ENCODE measurements around the gene HINT3. TPM values are rescaled to one million over a fixed set of nuclear protein-coding genes. Genes with fewer than 3 reads are reported as not detected.

HINT3 gene
- total RNA-seq, 1 experiment from 2014 or later = 12.7 TPM

GRCh38 chr6:125968493-125968892, 11.9 kb downstream of the HINT3 start:
- RAD21 ChIA-PET (ENCODE audit: low non-redundant PET in 1 of 2, low total read pairs in 2 of 2, uncharacterized antibody in 2 of 2, unreplicated experiment in 2 of 2) = no interaction called here
- Histone ChIP-seq H3K27ac (ENCODE audit: low read depth, low read length) (no peak overlapping the region), H3K4me3 (replicated peaks in 1 of 2; ENCODE audit: low read depth in 1 of 2, low read length in 2 of 2) (no peak overlapping the region), H3K9me2 (ENCODE audit: insufficient read depth) (no peaks in the 10 kb centered on the region), H3K79me2 (ENCODE audit: insufficient read depth, low read length) (no peaks in the 10 kb centered on the region), H4K20me1 (ENCODE audit: insufficient read depth) (no peaks in the 10 kb centered on the region), H3K4me1 (ENCODE audit: control insufficient read depth in 1 of 2, insufficient read depth in 2 of 2, low read length in 2 of 2) (no peaks in the 10 kb centered on the region), H3K27me3 (ENCODE audit: insufficient read depth, low read length) (no peaks in the 10 kb centered on the region), H2AFZ (ENCODE audit: low read depth, low read length, poor library complexity, severe bottlenecking) (no peak overlapping the region), H3K36me3 (ENCODE audit: control insufficient read depth in 1 of 2, insufficient read depth in 2 of 2, low read length in 2 of 2) (no peaks in the 10 kb centered on the region), H3K9me3 (ENCODE audit: control insufficient read depth in 1 of 2, insufficient read depth in 1 of 2, low read depth in 1 of 2, low read length in 2 of 2) (no peaks in the 10 kb centered on the region), H3K9ac (ENCODE audit: low read length) (no peak overlapping the region), H3K4me2 (ENCODE audit: low read length) (no peak overlapping the region)
- CTCF ChIA-PET = no interaction called here
- DNase-seq (ENCODE audit: low read depth, low spot score) (no peak), ATAC-seq (no peak)
- POLR2A ChIA-PET = no interaction called here
- no TSS peak for BruUV-seq (replicated peaks)
- intact Hi-C loops (cut with micrococcal nuclease) = no loop called here
- TF ChIP-seq ZNF274 (IDR thresholded peaks at IDR 0.05; ENCODE audit: low read depth, low read length) (no peak), RAD21 (IDR thresholded peaks at IDR 0.05; ENCODE audit: low read depth) (no peak), CBX3 (IDR thresholded peaks at IDR 0.05; ENCODE audit: low read depth) (no peak), EZH2phosphoT487 (IDR thresholded peaks at IDR 0.05; ENCODE audit: borderline replicate concordance) (no peak), SRF (IDR thresholded peaks at IDR 0.05; ENCODE audit: low read depth) (no peak), EZH2 (IDR thresholded peaks at IDR 0.05) (no peak), YY1 (IDR thresholded peaks at IDR 0.05; ENCODE audit: extremely low read depth, insufficient replicate concordance, low read depth, low read length) (no peak)

DNA sequence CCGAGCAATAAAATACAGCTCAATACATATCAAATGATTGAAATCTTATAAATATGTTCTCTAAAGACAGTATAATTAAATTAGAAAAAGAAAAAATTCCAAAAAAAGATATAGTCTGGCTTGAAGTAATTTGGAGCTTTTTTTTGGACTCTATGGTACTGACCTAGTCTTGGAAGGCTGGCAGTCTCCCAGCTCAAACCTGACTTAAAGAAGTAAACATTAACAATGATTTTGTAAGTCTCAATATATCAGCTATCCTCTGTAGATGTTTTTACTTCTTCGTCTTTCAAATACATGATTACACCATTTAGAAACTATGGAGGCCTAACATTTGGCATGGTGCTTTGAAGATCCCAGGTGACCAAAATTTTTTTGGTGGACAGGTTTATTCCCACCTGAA, 14.2 kb downstream of the HINT3 start:
- CTCF ChIA-PET = interaction anchor here (0.7 to 1.3 kb wide), 3 partner anchors 14 to 936 kb away, joined by 3 to 6 read pairs (median 4); partner anchors contain the start of genes HINT3 and NCOA7
- Histone ChIP-seq H3K36me3 (ENCODE audit: control insufficient read depth in 1 of 2, insufficient read depth in 2 of 2, low read length in 2 of 2) (no peaks in the 10 kb centered on the region; a peak in 2 of 4 replicates), H3K27ac (ENCODE audit: low read depth, low read length) (no peak overlapping the region), H2AFZ (ENCODE audit: low read depth, low read length, poor library complexity, severe bottlenecking) (no peak overlapping the region), H3K4me3 (replicated peaks in 1 of 2; ENCODE audit: low read depth in 1 of 2, low read length in 2 of 2) (no peak overlapping the region), H3K9me2 (ENCODE audit: insufficient read depth) (no peaks in the 10 kb centered on the region), H3K27me3 (ENCODE audit: insufficient read depth, low read length) (no peaks in the 10 kb centered on the region), H3K4me1 (ENCODE audit: control insufficient read depth in 1 of 2, insufficient read depth in 2 of 2, low read length in 2 of 2) (no peaks in the 10 kb centered on the region), H3K79me2 (ENCODE audit: insufficient read depth, low read length) (no peaks in the 10 kb centered on the region), H3K9me3 (ENCODE audit: control insufficient read depth in 1 of 2, insufficient read depth in 1 of 2, low read depth in 1 of 2, low read length in 2 of 2) (no peaks in the 10 kb centered on the region), H3K4me2 (ENCODE audit: low read length) (no peak overlapping the region), H3K9ac (ENCODE audit: low read length) (no peak overlapping the region), H4K20me1 (ENCODE audit: insufficient read depth) (no peaks in the 10 kb centered on the region)
- no TSS peak for BruUV-seq (replicated peaks)
- RAD21 ChIA-PET (ENCODE audit: low non-redundant PET in 1 of 2, low total read pairs in 2 of 2, uncharacterized antibody in 2 of 2, unreplicated experiment in 2 of 2) = no interaction called here
- intact Hi-C loops (cut with micrococcal nuclease) = no loop called here
- POLR2A ChIA-PET = interaction anchor here (1.1 kb wide), 1 partner anchor 15 kb away, joined by 3 read pairs; the partner anchor contains the start of gene TRMT11
- no peak for DNase-seq (ENCODE audit: low read depth, low spot score)
- ATAC-seq = no peak
- TF ChIP-seq RAD21 (IDR thresholded peaks at IDR 0.05; ENCODE audit: low read depth) = no peak
- TF ChIP-seq ZFX (IDR thresholded peaks at IDR 0.05) = no peak
- TF ChIP-seq POLR2A (IDR thresholded peaks at IDR 0.05; ENCODE audit: borderline replicate concordance, extremely low read depth, insufficient read depth, insufficient read length) = no peak
- TF ChIP-seq TCF7L2 (IDR thresholded peaks at IDR 0.05; ENCODE audit: borderline replicate concordance, extremely low read depth, insufficient read depth, insufficient read length) = no peak
- TF ChIP-seq JUND (IDR thresholded peaks at IDR 0.05) = no peak
- TF ChIP-seq SIN3A (IDR thresholded peaks at IDR 0.05; ENCODE audit: low read depth) = no peak
- TF ChIP-seq FOSL1 (IDR thresholded peaks at IDR 0.05; ENCODE audit: low read depth) = no peak
- TF ChIP-seq ZBTB33 (IDR thresholded peaks at IDR 0.05; ENCODE audit: extremely low read depth, insufficient replicate concordance, low read length) = no peak
- TF ChIP-seq, protein P1, sequence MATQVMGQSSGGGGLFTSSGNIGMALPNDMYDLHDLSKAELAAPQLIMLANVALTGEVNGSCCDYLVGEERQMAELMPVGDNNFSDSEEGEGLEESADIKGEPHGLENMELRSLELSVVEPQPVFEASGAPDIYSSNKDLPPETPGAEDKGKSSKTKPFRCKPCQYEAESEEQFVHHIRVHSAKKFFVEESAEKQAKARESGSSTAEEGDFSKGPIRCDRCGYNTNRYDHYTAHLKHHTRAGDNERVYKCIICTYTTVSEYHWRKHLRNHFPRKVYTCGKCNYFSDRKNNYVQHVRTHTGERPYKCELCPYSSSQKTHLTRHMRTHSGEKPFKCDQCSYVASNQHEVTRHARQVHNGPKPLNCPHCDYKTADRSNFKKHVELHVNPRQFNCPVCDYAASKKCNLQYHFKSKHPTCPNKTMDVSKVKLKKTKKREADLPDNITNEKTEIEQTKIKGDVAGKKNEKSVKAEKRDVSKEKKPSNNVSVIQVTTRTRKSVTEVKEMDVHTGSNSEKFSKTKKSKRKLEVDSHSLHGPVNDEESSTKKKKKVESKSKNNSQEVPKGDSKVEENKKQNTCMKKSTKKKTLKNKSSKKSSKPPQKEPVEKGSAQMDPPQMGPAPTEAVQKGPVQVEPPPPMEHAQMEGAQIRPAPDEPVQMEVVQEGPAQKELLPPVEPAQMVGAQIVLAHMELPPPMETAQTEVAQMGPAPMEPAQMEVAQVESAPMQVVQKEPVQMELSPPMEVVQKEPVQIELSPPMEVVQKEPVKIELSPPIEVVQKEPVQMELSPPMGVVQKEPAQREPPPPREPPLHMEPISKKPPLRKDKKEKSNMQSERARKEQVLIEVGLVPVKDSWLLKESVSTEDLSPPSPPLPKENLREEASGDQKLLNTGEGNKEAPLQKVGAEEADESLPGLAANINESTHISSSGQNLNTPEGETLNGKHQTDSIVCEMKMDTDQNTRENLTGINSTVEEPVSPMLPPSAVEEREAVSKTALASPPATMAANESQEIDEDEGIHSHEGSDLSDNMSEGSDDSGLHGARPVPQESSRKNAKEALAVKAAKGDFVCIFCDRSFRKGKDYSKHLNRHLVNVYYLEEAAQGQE (IDR thresholded peaks at IDR 0.05; ENCODE audit: low read depth) = no peak
- TF ChIP-seq, protein P2, sequence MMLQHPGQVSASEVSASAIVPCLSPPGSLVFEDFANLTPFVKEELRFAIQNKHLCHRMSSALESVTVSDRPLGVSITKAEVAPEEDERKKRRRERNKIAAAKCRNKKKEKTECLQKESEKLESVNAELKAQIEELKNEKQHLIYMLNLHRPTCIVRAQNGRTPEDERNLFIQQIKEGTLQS (IDR thresholded peaks at IDR 0.05) = no peak
- no peak for TF ChIP-seq ZNF274 (IDR thresholded peaks at IDR 0.05; ENCODE audit: low read depth, low read length)
- no peak for TF ChIP-seq ELF1 (IDR thresholded peaks at IDR 0.05; ENCODE audit: borderline replicate concordance, low read depth)
